Esophagus squamous epithelium (tissue), 4 donors: ENCODE measurements around the gene DOC2B.

Experiments used
- POLR2A ChIP-seq, 4 donors: fragments of 450-650 bp; IDR thresholded peaks; one replicate each; pipeline ENCODE4 v1.6.1; 2017; ENCODE audit warnings: antibody characterized with exemption in 4 of 4, mild to moderate bottlenecking in 4 of 4, moderate library complexity in 3 of 4
- TF ChIP-seq, protein P1 (sequence below), 6 experiments: fragments of 450-650 bp in 4 of 6; fragments of 200-600 bp in 2 of 6; sonication (generic) in 2 of 6; IDR thresholded peaks; one replicate each; pipeline ENCODE4 v1.5.1; 2016 to 2019; ENCODE audit warnings: antibody characterized with exemption in 6 of 6, mild to moderate bottlenecking in 4 of 6, moderate library complexity in 4 of 6

DNA sequence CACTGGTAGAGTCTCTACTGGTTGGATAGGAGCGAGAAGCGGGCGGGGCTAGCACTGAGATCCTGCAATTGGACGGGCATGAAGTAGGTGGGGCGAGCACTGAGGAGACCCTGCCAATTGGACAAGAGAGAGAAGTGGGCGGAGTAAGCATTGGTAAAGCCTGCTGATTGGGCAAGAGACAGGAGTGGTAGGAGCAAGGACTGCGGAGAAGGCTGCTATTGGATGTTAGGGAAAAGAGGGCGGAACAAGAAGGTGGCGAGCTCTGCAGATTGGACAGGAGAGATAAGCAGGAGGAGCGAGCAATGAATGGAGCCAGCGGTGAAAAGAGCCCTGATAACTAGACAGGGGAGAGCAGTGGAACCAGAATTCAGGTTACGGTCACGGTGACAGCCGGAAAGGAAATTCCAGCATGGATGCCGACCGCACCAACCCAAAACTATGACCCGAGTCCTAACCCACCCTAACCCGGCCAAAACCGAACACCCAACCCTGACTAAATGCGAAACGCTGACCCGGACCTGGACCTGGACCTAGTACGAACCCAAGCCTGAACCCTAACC is 39.3 kb downstream of the DOC2B start:
- TF ChIP-seq, protein P1, sequence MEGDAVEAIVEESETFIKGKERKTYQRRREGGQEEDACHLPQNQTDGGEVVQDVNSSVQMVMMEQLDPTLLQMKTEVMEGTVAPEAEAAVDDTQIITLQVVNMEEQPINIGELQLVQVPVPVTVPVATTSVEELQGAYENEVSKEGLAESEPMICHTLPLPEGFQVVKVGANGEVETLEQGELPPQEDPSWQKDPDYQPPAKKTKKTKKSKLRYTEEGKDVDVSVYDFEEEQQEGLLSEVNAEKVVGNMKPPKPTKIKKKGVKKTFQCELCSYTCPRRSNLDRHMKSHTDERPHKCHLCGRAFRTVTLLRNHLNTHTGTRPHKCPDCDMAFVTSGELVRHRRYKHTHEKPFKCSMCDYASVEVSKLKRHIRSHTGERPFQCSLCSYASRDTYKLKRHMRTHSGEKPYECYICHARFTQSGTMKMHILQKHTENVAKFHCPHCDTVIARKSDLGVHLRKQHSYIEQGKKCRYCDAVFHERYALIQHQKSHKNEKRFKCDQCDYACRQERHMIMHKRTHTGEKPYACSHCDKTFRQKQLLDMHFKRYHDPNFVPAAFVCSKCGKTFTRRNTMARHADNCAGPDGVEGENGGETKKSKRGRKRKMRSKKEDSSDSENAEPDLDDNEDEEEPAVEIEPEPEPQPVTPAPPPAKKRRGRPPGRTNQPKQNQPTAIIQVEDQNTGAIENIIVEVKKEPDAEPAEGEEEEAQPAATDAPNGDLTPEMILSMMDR (IDR thresholded peaks at IDR 0.05) = no peak
- TF ChIP-seq POLR2A (IDR thresholded peaks at IDR 0.05) = no peak
